HepG2 (cell line): ENCODE results near the gene PLG.
"Not testable (repeated sequence)": the region's sequence is repeated elsewhere in the genome, so short reads cannot be mapped to it uniquely, and the experiment has no call there.

Experiments
- DPF2 ChIP-seq: sonication (generic); formaldehyde crosslinking; IDR thresholded peaks from 2 replicates; pipeline ENCODE4 v1.4.0; 2020; ENCODE audit warnings: mild to moderate bottlenecking, low read depth, missing genetic modification reagents, borderline replicate concordance
- MEF2D ChIP-seq: sonication (generic); formaldehyde crosslinking; IDR thresholded peaks from 2 replicates; pipeline ENCODE4 v1.5.1; 2020; ENCODE audit warnings: mild to moderate bottlenecking, missing genetic modification reagents
- ZMAT5 ChIP-seq: sonication (generic); formaldehyde crosslinking; IDR thresholded peaks from 2 replicates; pipeline ENCODE4 v1.5.0; 2020; ENCODE audit warnings: mild to moderate bottlenecking, low read depth, missing genetic modification reagents, borderline replicate concordance
- TF ChIP-seq, protein P1 (sequence below): sonication (generic); formaldehyde crosslinking; IDR thresholded peaks from 2 replicates; pipeline ENCODE4 v1.5.0; 2020; ENCODE audit warnings: mild to moderate bottlenecking, missing genetic modification reagents, moderate library complexity

- not testable (repeated sequence) for TF ChIP-seq ZMAT5; DPF2 (CRISPR knock-in tag); MEF2D (CRISPR knock-in tag)
- TF ChIP-seq, protein P1, sequence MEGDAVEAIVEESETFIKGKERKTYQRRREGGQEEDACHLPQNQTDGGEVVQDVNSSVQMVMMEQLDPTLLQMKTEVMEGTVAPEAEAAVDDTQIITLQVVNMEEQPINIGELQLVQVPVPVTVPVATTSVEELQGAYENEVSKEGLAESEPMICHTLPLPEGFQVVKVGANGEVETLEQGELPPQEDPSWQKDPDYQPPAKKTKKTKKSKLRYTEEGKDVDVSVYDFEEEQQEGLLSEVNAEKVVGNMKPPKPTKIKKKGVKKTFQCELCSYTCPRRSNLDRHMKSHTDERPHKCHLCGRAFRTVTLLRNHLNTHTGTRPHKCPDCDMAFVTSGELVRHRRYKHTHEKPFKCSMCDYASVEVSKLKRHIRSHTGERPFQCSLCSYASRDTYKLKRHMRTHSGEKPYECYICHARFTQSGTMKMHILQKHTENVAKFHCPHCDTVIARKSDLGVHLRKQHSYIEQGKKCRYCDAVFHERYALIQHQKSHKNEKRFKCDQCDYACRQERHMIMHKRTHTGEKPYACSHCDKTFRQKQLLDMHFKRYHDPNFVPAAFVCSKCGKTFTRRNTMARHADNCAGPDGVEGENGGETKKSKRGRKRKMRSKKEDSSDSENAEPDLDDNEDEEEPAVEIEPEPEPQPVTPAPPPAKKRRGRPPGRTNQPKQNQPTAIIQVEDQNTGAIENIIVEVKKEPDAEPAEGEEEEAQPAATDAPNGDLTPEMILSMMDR: not testable (repeated sequence)
These were observed 7.0 kb upstream of the PLG start for GRCh38 chr6:160695025-160695424.
